ENCODE data around the gene MET. TPM values are rescaled to one million over a fixed set of nuclear protein-coding genes. Genes with fewer than 3 reads are reported as not detected.

Gene MET
- total and polyA plus RNA-seq, 4 donors, result 10.2 to 41.9 (median 25.4) TPM

DNA sequence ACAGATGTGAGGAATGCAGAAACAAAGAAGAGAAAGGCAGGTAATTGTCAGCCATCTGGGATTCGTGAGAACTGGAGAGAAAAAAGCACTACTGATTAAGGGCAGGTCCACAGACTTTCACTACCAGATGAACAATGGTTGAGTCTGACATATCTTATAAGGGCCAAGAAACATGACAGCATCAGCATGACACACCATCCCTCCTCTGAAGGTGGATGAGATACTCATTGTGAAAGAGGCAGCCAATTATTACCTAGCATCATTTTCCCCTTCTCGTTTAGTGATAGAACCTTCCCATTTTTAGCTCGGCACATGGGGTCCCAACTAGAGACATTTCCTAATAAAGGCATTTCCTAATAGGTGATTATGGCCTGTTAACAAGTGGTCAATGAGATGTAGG, 19.2 kb upstream of the MET start:
- TF ChIP-seq SP1 (IDR thresholded peaks at IDR 0.05), result no peak
- TF ChIP-seq FOXA2 (IDR thresholded peaks at IDR 0.05), result no peak
- TF ChIP-seq, protein P1, sequence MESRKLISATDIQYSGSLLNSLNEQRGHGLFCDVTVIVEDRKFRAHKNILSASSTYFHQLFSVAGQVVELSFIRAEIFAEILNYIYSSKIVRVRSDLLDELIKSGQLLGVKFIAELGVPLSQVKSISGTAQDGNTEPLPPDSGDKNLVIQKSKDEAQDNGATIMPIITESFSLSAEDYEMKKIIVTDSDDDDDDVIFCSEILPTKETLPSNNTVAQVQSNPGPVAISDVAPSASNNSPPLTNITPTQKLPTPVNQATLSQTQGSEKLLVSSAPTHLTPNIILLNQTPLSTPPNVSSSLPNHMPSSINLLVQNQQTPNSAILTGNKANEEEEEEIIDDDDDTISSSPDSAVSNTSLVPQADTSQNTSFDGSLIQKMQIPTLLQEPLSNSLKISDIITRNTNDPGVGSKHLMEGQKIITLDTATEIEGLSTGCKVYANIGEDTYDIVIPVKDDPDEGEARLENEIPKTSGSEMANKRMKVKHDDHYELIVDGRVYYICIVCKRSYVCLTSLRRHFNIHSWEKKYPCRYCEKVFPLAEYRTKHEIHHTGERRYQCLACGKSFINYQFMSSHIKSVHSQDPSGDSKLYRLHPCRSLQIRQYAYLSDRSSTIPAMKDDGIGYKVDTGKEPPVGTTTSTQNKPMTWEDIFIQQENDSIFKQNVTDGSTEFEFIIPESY (IDR thresholded peaks at IDR 0.05), result no peak
- TF ChIP-seq, protein P2, sequence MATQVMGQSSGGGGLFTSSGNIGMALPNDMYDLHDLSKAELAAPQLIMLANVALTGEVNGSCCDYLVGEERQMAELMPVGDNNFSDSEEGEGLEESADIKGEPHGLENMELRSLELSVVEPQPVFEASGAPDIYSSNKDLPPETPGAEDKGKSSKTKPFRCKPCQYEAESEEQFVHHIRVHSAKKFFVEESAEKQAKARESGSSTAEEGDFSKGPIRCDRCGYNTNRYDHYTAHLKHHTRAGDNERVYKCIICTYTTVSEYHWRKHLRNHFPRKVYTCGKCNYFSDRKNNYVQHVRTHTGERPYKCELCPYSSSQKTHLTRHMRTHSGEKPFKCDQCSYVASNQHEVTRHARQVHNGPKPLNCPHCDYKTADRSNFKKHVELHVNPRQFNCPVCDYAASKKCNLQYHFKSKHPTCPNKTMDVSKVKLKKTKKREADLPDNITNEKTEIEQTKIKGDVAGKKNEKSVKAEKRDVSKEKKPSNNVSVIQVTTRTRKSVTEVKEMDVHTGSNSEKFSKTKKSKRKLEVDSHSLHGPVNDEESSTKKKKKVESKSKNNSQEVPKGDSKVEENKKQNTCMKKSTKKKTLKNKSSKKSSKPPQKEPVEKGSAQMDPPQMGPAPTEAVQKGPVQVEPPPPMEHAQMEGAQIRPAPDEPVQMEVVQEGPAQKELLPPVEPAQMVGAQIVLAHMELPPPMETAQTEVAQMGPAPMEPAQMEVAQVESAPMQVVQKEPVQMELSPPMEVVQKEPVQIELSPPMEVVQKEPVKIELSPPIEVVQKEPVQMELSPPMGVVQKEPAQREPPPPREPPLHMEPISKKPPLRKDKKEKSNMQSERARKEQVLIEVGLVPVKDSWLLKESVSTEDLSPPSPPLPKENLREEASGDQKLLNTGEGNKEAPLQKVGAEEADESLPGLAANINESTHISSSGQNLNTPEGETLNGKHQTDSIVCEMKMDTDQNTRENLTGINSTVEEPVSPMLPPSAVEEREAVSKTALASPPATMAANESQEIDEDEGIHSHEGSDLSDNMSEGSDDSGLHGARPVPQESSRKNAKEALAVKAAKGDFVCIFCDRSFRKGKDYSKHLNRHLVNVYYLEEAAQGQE (IDR thresholded peaks at IDR 0.05), result no peak
- no peak for TF ChIP-seq JUND (IDR thresholded peaks at IDR 0.05)
- TF ChIP-seq, protein P3, sequence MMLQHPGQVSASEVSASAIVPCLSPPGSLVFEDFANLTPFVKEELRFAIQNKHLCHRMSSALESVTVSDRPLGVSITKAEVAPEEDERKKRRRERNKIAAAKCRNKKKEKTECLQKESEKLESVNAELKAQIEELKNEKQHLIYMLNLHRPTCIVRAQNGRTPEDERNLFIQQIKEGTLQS (IDR thresholded peaks at IDR 0.05), result no peak
- TF ChIP-seq RXRA (IDR thresholded peaks at IDR 0.05), result no peak
- TF ChIP-seq EGR1 (IDR thresholded peaks at IDR 0.05; ENCODE audit: low read depth in 2 of 2), result no peak
- TF ChIP-seq FOXA1 (IDR thresholded peaks at IDR 0.05), result no peak
- no peak for TF ChIP-seq HNF4A (conservative IDR thresholded peaks at IDR 0.05)
- no peak for TF ChIP-seq TAF1 (conservative IDR thresholded peaks at IDR 0.05)
- whole genome bisulfite sequencing, result 90% methylated on average over 3 of the region's 3 CpGs

DNA sequence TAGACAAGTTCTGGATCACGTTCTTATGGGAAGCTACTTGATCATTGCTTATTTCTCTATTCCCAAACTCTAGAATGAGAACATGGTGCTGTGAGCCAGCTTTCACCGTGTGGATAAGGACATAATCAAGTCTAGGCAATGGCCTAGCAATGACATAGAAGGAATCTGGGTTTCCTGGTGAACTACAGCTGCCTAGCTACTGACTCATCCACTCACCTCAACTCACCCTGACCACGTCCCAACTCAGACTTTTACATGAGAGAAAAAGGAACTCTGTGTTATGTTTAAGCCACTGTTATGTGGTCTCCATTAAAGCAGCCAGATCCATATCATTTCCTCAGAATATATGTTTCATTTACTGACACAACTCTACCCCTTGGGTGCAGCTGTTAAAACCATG, 18.8 kb upstream of the MET start:
- H3K9ac ChIP-seq (ENCODE audit: low read depth in 1 of 2, low read length in 2 of 2), result no peak overlapping the region
- no peaks in the 10 kb centered on the region for H3K27me3 ChIP-seq (ENCODE audit: control insufficient read depth in 4 of 4, insufficient read depth in 4 of 4, low read length in 3 of 4)
- H3K4me3 ChIP-seq (ENCODE audit: low read depth in 1 of 3, low read length in 3 of 3), result no peak overlapping the region
- no peak for DNase-seq (ENCODE audit: low spot score)
- H3K36me3 ChIP-seq (ENCODE audit: control insufficient read depth in 4 of 4, insufficient read depth in 3 of 4, low read depth in 1 of 4, low read length in 3 of 4), result no peaks in the 10 kb centered on the region
- no peaks in the 10 kb centered on the region for H3K9me3 ChIP-seq (ENCODE audit: control insufficient read depth in 4 of 4, low read length in 3 of 4)
- WGBS, result 84% methylated on average over 3 of the region's 3 CpGs
- no peak overlapping the region for H3K27ac ChIP-seq (ENCODE audit: low read depth in 1 of 2, low read length in 2 of 2)
- no peak for TF ChIP-seq RXRA (IDR thresholded peaks at IDR 0.05)
- no peak for TF ChIP-seq NR2F2 (IDR thresholded peaks at IDR 0.05)
- TF ChIP-seq, protein P2 (IDR thresholded peaks at IDR 0.05), result no peak
- no peak for TF ChIP-seq JUND (IDR thresholded peaks at IDR 0.05)
- TF ChIP-seq SP1 (IDR thresholded peaks at IDR 0.05), result no peak
- TF ChIP-seq, protein P3 (IDR thresholded peaks at IDR 0.05), result no peak
- no peak for TF ChIP-seq HNF4G (IDR thresholded peaks at IDR 0.05)
- TF ChIP-seq FOXA1 (IDR thresholded peaks at IDR 0.05), result no peak
- TF ChIP-seq HNF4A (conservative IDR thresholded peaks at IDR 0.05), result no peak
- TF ChIP-seq GABPA (IDR thresholded peaks at IDR 0.05 in 1 of 2, conservative IDR thresholded peaks at IDR 0.05 in 1 of 2), result no peak
- TF ChIP-seq, protein P4, sequence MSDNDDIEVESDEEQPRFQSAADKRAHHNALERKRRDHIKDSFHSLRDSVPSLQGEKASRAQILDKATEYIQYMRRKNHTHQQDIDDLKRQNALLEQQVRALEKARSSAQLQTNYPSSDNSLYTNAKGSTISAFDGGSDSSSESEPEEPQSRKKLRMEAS (IDR thresholded peaks at IDR 0.05), result no peak
- TF ChIP-seq, protein P1 (IDR thresholded peaks at IDR 0.05), result no peak
- TF ChIP-seq EGR1 (IDR thresholded peaks at IDR 0.05; ENCODE audit: low read depth in 2 of 2), result no peak
- no peak for TF ChIP-seq FOXA2 (IDR thresholded peaks at IDR 0.05)
- no peaks in the 10 kb centered on the region for H3K4me1 ChIP-seq (ENCODE audit: control insufficient read depth in 4 of 4, insufficient read depth in 4 of 4, low read length in 3 of 4)

More for the DNA sequence above, 19.2 kb upstream of the MET start:
- H3K36me3 ChIP-seq (ENCODE audit: control insufficient read depth in 4 of 4, insufficient read depth in 3 of 4, low read depth in 1 of 4, low read length in 3 of 4), result no peaks in the 10 kb centered on the region
- no peak for DNase-seq (ENCODE audit: low spot score)
- no peaks in the 10 kb centered on the region for H3K9me3 ChIP-seq (ENCODE audit: control insufficient read depth in 4 of 4, low read length in 3 of 4)
- H3K9ac ChIP-seq (ENCODE audit: low read depth in 1 of 2, low read length in 2 of 2), result no peak overlapping the region
- no peaks in the 10 kb centered on the region for H3K27me3 ChIP-seq (ENCODE audit: control insufficient read depth in 4 of 4, insufficient read depth in 4 of 4, low read length in 3 of 4)
- no peak overlapping the region for H3K27ac ChIP-seq (ENCODE audit: low read depth in 1 of 2, low read length in 2 of 2)
- H3K4me1 ChIP-seq (ENCODE audit: control insufficient read depth in 4 of 4, insufficient read depth in 4 of 4, low read length in 3 of 4), result no peaks in the 10 kb centered on the region
- H3K4me3 ChIP-seq (ENCODE audit: low read depth in 1 of 3, low read length in 3 of 3), result no peak overlapping the region
